SKM-1 (cell line): ENCODE data around the gene ANKS1B.
"Not testable (repeated sequence)": the region's sequence is repeated elsewhere in the genome, so short reads cannot be mapped to it uniquely, and the experiment has no call there.

ENCODE experiments used
- DNase-seq: peaks from one replicate; lab custom pipeline; 2025; ENCODE audit not compliant: unreplicated experiment; lab: John Stamatoyannopoulos, UW

Gene ANKS1B

DNA sequence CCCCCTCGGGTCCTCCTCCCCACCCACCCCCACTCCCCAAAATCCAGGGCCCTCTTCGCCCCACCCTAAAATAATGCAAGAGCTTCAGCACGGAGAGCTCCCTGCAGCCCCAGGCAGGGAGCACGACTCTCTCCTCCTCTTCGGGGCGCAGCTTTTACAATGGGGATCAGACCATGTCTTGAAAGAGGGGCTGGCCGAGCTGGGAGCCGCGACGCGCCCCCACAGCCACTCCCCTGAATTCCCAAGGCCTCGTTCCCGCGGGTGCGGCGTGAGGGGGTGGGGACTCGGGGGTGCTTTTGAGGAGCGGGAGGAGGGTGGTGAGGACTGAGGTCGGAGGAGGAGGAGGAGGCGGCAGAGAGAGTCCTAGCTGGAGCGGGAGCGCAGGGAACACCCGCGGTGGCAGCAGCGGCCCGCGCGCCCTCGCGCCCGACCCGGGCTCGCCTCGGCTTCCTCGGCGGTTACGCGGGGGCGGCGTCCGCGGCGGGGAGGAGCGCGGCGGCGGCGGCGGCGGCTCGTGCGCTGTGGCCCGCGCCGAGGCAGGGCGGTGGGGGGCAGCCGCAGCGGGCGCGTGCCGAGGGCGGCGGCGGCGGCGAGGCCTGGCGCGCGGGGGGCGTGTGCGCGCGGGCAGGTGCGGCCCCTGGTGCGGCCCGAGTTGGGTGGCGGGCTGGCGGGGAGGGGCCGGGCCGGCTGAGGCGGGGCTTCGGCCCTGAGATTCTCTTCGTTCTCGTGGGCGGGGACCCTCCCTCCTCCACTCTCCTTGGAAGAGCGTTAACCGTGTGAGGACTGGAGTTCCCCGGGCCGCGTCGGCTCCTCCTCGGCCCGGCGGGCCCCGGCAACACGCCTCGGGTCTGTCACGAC, at the start of gene ANKS1B:
TSS of gene ANKS1B (minus strand) at position 666 of the 858 bp plus-strand sequence. CDS start 699 bp downstream, outside the sequence.
- DNase-seq, result no peak

DNA sequence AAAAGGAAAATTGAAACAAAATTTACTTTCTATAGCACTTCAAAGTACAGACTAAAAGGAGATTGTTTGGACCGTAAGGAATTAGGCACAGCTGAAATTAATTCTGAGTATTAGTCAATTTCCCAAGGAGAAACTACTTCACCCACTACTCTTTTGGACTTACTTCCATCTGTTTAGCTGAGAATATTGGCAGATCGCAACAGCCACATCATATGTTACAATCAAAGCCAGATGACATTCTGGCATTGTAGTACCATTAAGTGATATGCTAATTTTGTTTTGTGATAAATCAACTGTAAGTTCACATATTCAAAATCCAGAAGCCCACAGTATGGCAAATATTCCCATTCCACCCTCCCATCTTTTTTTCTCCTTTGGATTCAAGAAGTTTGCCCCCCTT, 47.1 kb upstream of the ANKS1B start:
- DNase-seq, result no peak

DNA sequence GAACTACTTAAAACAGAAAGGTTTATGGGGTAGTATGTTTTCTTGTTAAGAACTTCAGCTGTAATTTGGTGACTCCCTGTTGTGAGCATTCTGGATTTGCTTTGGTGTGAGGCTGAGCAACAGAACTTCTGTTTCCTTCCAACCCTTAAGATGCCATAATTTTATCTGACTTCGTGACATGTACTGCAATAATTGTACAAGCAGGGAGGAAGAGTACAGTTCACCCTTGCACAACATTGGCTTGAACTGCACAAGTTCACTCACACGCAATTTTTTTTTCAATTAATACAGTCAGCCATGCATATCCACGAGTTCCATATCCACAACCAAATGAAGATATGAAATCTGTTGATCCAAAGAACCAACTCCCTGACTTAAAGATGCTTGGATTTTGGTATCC, 42.9 kb upstream of the ANKS1B start:
- DNase-seq, result no peak

DNA sequence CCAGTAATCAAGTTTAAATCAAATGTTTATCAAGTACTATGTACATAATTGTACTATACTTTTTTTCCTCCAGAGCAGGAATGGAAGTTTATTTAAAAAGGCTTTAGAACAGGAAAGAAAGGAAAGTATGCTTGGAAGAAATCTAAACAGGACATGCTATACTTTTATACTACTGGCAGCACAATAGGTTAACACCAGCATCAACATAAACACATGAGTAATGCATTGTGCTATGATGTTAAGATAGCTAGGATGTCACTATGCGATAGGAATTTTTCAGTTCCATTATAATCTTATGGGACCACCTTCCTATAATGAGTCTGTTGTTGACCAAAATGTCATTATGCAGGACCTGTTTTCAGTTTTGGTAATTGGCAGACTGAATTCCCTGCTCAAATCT, 41.5 kb upstream of the ANKS1B start:
- DNase-seq, result no peak

DNA sequence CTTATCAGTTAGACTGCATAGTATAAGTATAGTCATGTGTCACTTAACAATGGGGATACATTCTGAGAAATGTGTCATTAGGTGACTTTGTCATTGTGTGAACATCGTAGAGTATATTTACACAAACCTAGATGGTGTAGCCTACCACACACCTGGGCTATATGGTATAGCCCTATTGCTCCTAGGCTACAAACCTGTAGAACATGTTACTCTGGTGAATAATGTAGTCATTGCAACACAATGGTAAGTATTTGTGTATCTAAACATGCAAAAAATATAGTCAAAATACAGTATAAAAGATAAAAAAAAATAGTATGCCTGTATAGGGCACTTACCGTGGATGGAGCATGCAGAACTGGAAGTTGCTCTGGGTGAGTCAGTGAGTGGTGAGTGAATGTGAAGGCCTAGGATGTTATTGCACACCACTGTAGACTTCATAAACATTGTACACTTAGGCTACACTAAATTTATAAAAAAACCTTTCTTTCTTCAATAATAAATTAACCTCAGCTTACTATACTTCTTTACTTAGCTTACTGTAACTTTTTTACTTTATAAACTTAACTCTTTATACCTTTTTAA, 40.3 kb upstream of the ANKS1B start:
- DNase-seq, result no peak

DNA sequence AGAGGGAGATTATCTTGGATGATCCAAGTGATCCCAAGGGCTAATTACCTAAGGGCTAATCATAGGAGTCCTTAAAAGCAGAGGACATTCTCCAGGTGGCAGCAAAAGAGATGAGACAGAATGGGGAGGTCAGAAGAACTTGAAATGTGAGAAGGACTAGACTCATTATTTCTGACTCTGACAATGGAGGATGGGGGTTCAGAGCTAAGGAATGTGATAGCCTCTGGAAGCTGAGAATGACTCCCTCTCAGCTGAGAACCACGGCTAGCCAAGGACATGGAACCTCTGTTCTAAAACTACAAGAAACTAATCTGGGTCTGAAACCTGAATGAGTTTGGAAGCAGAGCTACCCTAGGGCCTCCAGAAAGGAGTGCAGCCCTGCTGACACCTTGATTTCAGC, 35.6 kb upstream of the ANKS1B start:
- no peak for DNase-seq

DNA sequence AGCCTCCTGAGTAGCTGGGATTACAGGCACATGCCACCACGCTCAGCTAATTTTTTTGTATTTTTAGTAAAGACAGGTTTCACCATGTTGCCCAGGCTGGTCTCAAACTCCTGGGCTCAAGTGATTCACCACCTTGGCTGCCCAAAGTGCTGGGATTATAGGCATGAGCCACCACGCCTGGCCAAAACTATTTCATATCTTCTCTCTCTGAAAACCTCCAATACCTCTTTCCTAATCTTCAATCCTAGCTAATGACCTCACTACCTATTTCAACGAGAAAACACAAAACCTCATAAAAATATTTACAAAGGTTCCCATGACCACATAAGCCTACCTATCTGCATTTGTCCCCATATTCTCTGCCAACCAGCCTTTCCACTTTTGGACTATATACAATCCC, 32.3 kb upstream of the ANKS1B start:
- no peak for DNase-seq

DNA sequence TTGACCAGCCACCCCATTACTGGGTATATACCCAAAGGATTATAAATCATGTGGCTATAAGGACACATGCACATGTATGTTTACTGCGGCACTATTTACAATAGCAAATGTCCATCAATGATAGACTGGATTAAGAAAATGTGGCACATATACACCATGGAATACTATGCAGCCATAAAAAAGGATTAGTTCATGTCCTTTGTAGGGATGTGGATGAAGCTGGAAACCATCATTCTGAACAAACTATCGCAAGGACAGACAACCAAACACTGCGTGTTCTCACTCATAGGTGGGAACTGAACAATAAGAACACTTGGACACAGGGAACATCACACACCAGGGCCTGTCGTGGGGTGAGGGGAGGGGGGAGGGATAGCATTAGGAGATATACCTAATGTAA, 31.6 kb upstream of the ANKS1B start:
- not testable (repeated sequence) for DNase-seq

DNA sequence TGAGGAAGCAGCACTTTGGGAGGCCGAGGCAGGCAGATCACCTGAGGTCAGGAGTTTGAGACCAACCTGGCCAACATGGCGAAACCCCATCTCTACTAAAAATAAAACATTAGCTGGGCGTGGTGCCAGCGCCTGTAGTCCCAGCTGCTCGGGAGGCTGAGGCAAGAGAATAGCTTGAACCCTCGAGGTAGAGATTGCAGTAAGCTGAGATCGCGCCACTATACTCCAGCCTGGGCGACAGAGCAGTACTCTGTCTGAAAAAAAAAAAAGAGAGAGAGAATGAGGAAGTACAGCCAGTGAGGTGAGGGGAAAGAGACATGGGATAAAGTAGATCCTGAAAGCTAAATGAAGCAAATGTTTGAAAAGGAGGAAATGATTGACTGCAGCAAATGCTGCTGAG, 21.1 kb upstream of the ANKS1B start:
- DNase-seq, result not testable (repeated sequence)

DNA sequence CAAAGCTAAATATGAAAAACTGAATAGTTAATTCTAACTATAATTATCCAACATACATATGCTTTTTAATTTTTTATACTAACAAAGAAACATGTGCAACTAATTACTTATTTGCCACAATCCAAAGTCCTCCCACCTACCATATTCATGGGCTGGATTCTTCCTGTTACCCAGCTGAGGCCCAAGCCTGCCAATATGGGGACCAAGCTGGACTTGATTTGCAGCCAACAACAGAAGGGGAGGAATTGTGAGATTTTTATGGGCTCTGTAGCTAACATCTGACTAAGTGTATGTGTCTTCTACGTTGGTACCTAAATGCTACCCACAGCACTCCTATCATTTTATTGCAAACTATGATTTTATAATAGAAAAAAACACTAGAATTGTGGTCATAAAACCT, 13.1 kb upstream of the ANKS1B start:
- DNase-seq, result no peak

DNA sequence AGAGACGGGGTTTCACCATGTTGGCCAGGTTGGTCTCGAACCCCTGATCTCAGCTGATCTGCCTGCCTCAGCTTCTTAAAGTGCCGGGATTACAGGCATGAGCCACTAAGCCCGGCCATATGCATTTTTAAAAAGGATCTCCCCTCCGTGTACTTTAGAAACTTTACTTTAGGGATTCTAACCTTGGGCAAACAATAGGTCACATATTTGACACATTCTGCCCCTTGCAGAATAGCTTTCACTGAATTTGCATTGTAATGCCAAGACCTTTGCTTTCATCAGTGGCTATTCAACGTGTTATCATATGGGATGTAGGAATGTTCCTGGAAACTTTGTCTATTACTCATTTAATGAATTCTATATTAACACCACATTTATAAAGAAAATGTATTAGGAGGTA, 11.4 kb upstream of the ANKS1B start:
- DNase-seq, result no peak

DNA sequence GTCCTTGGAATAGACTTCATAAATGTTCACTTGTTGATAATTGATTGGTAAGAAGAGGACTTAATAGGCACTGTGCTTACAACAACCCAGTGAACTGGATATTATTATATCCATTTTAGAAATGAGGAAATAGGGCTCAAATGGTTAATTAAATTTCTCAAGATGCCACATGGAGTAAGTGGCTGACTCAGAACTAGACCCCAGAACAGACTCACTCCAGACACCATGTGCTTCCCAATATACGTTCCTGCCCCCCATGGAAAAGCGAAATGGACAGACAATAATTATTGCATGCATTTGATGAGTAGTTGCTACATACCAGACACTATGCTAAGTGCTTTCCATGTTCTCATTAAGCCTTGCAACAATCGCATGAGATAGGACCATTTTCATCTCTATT, 895 bp upstream of the ANKS1B start:
- no peak for DNase-seq

DNA sequence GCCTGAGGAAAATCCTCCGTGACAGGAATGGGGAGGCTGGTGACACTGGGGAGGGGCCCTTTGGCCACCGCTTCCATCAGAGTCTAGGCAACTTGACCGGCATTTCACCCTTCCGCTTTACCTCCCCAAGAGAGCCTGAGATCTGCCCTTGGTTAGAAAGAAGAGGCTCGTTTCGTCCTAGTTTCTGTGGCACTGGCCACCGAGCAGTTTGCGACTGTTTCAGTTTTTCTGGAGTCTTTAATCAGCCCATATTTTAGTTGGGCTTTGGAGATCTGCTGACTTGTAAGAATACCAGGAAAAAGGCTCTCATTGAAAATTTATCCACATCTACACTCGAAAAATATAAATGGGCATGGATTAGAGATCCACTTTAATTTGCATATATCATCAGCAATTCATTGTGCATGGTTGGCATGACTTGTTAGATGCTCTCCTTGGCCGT, 414 bp upstream of the ANKS1B start:
- DNase-seq, result no peak

DNA sequence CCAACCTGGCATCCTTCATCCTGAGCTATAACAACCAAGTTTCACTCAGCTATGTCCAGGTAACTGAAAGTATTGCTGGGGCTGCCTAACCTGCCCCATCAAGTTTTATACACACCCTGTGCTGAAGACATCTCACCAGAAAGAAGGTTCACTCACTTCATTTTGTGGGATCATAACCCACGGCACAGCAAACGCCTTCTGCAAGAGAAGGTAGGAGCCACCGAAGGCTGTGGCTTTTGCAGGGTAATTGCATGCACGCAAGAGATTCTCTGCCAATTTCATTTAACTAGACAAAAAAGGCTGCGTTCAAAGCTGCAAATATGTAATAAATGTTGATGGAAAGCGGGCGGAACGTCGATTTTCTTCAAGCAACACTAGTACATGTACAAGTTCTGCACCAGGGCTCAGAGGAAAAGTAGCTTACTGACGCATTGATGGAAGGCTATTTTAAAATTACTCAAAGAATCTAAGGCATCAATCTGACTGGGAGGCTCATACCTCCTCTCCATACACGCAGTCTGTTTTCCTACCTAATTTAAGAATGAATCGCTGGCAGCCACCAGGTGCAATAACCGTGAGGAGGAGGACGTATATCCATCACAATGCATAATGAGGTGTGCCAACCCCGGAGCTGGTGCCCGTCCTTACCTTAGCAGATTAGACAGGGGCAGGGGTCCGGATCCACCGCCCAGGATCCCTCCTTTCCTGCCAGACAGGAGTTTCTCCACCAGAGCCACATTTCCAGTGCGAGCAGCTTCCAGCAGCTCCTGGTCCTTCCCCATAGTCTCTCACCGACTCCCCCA, 1.1 kb downstream of the ANKS1B start:
- DNase-seq, result no peak

DNA sequence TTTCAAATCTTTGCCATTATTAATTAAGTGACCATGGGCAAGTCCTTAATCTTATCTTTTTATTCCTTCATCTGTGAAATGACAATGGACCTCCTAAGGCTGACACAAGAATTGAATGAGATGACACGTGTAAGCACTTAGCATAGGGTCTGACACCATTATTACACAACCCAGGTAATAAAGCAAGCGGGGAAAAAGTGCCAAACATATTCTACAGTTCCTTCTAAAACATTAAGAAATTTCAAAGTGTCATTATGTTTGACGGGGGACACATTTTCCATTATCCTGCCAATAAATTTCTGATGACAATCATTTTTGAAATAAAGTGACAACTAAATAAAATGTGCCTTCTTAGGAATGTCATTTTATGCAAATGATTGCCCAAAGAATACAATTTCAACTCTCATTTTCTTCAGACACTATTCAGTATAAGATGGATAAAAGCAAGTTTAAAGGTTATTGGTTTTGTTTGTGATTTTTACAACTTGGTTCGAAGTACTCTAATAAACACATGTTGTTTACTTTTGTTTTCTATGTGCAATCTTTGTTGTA, 3.0 kb downstream of the ANKS1B start:
- no peak for DNase-seq

DNA sequence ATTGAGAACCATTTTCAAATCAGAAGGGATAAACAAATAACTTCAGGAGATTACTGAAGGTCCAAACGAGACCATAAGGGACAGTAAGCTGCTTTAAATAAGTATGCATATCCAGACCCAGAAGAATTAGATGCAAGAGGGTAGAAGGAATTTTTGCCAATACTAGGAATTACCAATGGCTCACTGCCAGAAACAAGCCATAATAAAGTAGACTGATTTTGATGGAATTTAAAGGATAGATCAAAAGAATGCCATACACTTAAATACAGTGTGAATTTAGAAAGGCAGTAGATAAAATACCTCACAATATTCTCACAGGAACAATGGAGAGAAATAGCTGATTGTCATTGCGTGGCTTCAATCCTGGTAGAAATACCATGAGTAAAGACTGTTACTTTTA, 5.3 kb downstream of the ANKS1B start:
- DNase-seq, result no peak

DNA sequence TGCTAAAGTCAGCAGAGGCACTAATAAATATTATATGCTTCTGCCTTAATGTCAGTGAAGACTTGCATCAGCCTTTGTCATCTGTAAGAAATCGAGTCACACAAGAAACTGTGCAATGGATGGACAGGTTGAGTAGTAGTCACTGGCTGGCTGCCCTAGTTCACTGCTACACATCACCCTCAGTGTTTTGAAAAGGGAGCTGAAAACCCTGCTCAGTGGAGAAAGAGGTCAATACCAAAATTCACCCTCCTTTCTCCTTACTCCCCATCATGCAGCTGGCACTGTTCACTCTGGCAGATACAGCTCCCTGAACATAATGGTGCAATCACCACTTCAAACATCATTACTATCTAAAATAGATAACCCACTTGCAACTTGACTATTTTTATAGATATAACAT, 6.6 kb downstream of the ANKS1B start:
- DNase-seq, result no peak

DNA sequence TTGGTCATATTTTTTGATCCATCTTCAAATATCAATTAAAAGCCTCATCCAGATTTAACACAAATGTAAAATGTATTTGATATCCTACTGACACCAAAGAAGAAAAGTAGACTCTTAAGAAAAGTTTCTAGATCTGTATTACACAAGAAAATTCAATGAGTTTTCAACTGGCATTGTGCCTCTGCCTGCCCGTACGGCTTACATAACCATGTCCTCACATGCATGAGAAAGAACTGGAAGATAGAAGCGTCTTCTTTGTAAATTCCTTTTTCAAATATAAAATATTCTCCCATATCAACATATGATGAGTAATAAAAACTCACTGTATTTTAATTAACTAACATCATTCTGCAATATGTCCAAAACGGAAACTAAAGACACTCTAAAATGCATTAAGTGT, 7.2 kb downstream of the ANKS1B start:
- no peak for DNase-seq

DNA sequence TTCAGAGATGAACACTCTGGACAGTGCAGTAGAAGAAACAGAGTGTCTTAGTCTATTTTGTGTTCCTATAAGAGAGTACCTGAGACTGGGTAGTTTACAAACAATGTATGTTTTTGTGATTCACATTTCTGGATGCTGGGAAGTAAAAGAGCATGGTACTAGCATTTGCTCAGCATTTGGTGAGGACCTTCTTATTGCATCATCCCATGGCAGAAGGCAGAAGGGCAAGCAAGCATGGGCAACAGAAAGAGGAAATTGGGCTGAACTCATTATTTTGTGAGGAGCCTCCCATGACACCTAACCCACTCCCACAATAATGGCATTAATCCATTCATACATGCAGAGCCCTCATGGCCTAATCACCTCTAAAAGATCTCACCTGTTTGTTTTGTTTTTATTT, 8.0 kb downstream of the ANKS1B start:
- DNase-seq, result no peak

DNA sequence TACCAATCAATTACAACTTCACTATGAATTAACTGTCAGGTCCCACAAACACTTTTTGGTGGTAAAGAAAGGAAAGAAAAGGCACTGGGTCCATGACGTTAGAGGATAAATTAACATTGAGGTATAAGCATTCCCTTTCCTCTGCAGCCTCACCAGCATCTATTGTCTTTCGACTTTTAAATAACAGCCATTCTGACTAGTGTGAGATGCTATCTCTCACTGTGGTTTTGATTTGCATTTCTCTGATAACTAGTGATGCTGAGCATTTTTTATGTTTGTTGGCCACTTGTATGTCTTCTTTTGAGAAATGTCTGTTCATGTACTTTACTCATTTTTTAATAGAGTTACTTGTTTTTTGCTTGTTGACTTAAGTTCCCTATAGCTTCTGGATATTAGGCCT, 9.4 kb downstream of the ANKS1B start:
- no peak for DNase-seq

DNA sequence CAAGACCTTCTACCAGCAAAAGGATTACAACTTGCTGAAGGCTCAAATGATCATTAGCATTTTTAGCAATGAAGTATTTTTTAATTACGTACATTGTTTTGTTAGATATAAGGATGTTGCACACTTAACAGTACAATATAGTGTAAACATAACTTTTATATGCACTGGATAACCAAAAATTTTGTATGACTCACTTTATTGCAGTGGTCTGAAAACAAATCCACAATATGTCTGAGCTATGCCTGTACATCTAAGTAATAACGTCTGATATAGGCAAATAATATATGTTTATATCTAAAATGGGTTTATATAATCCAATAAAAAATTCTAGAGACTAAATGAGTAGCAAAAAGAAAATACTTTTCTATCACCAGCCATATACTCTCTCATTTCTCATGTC, 10.6 kb downstream of the ANKS1B start:
- DNase-seq, result no peak

DNA sequence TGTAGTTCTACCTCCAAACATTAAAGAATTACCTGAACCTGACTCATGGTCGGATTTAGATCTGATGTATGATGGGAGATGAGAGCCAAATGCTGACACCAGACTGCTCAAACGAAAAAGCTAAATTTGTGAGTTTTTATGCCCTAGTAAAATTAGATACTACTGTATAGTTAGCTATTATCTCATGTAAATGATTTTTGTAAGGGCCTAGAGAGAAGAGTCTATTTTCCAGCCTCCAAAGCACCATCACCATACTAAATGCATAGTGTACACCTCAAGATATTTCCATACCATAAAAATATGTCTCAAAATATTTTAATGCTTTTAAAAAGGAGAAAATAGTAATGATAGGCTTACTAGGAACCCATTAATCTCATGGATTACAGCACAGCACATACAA, 18.3 kb downstream of the ANKS1B start:
- no peak for DNase-seq
